NCI-H1048 (cell line): Measurements from ENCODE around the gene SAFB2.

Experiments
- DNase-seq: peaks from one replicate; lab custom pipeline; 2025; lab: John Stamatoyannopoulos, UW

SAFB2 gene

GRCh38 chr19:5607318-5608275, 15.0 kb downstream of the SAFB2 start:
- DNase-seq: no peak

GRCh38 chr19:5605362-5605761, 17.2 kb downstream of the SAFB2 start:
- no peak for DNase-seq

- DNase-seq: no peak
Measured at GRCh38 chr19:5603626-5604025, 18.9 kb downstream of the SAFB2 start.

GRCh38 chr19:5600797-5601196, 21.8 kb downstream of the SAFB2 start:
- no peak for DNase-seq

- no peak for DNase-seq
Measured at GRCh38 chr19:5595745-5596144, 26.8 kb downstream of the SAFB2 start.

GRCh38 chr19:5595129-5595528, 27.4 kb downstream of the SAFB2 start:
- DNase-seq: no peak

GRCh38 chr19:5594521-5594950, 28.0 kb downstream of the SAFB2 start:
- no peak for DNase-seq

GRCh38 chr19:5593343-5594255, 29.0 kb downstream of the SAFB2 start:
- no peak for DNase-seq

- no peak for DNase-seq
Measured at GRCh38 chr19:5592531-5593342, 29.8 kb downstream of the SAFB2 start.

GRCh38 chr19:5591476-5591875, 31.1 kb downstream of the SAFB2 start:
- no peak for DNase-seq

GRCh38 chr19:5590865-5591154, 31.8 kb downstream of the SAFB2 start:
- no peak for DNase-seq

- DNase-seq: no peak
Measured at GRCh38 chr19:5590151-5590864, 32.3 kb downstream of the SAFB2 start.

GRCh38 chr19:5588906-5589676, 33.5 kb downstream of the SAFB2 start:
- DNase-seq: no peak

GRCh38 chr19:5588441-5588840, 34.1 kb downstream of the SAFB2 start:
- DNase-seq: no peak

- DNase-seq: no peak
Measured at GRCh38 chr19:5587661-5588060, 34.9 kb downstream of the SAFB2 start.

- DNase-seq: no peak
Measured at GRCh38 chr19:5587071-5587455, 35.5 kb downstream of the SAFB2 start.

GRCh38 chr19:5586300-5587070, 36.1 kb downstream of the SAFB2 start:
- no peak for DNase-seq

- DNase-seq: no peak
Measured at GRCh38 chr19:5585461-5586299, 36.9 kb downstream of the SAFB2 start.

GRCh38 chr19:5580161-5580571, 42.4 kb downstream of the SAFB2 start:
- DNase-seq: no peak
